HuH-7 (cell line): ENCODE measurements around the gene EFCAB12.

ENCODE experiments used
- DNase-seq: peaks from one replicate; pipeline ENCODE4 v3.0.0; 2011; ENCODE audit warnings: low spot score

EFCAB12 gene

GRCh38 chr3:129442947-129443346 lies 14.5 kb upstream of the EFCAB12 start:
- no peak for DNase-seq

GRCh38 chr3:129442486-129442885 lies 14.1 kb upstream of the EFCAB12 start:
- no peak for DNase-seq

DNA sequence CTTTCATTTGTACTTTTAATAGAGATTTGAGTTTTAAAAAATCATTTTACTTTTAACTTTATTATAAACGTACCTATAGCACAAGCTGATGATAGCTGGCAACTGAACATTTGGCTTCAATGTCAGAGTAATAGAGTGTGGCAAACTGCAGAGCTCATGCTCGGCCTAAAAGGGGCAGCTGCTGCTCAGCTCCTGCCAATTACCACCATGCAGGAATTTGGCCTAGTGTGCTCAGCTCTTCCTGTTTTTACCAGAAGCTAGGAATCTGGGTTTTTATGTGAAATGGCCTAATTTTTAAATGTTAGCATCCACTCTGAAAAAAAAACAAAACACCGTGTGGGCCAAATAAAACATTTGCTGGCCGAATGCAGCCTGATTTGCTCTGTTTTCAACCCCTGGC lies 13.3 kb upstream of the EFCAB12 start:
- no peak for DNase-seq

DNA sequence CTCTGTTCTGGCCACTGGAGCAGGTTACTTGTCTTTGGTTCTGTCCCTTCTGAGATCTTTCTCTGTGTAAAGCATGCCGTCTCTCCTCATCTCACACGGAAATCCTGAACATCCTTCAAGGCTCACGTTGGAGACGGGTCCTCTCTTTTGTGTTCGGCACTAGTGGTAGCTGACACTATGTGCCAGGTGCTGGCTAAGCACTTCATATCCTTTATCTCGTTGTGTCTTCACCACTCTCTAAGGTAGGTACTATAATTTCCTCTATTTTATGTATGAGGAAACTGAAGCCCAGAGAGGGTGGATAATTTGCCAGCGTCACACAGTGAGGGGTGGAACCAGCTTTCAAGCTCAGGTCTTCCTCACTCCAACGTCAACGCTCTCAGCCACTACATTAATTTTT lies 12.8 kb upstream of the EFCAB12 start:
- DNase-seq: no peak

DNA sequence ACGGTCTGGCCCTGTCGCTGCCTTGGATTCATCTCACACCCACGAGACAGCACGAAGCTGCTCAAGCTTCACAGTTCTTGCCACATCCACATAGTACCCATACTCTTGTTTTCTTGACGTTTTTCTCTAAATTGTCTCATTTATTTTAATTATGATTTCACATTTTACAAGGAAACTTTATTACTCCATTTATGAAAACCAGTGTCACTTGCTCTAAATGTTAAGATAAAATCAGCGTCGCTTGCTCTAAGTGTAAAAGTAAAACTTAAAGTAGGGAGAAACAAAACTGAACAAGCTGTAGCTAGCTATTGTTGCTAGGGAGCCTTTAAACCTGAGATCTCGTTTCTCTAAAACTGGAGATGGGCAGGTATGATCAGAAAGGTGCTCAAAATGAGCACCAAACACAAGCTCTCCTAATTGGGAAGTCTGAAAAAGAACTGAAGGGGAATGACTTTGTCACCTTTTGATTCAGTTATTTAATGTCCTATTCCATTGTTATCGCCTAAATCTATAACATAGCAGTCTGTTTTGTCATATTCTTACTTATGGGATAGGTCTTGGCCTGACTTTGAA lies 12.3 kb upstream of the EFCAB12 start:
- DNase-seq: no peak

GRCh38 chr3:129439817-129440617 lies 11.6 kb upstream of the EFCAB12 start, which contains the start of the genes IFT122 and MBD4:
Gene IFT122 (plus strand): TSS chr3:129440224. CDS start chr3:129440331, 107 bp downstream.
Gene MBD4 (minus strand): TSS chr3:129439948. CDS start chr3:129439833, 115 bp downstream.
- DNase-seq: peak; percentile 98

- no peak for DNase-seq
Observed at GRCh38 chr3:129439226-129439816, 10.9 kb upstream of the EFCAB12 start.

- no peak for DNase-seq
Observed at GRCh38 chr3:129435367-129435766, 6.9 kb upstream of the EFCAB12 start.

DNA sequence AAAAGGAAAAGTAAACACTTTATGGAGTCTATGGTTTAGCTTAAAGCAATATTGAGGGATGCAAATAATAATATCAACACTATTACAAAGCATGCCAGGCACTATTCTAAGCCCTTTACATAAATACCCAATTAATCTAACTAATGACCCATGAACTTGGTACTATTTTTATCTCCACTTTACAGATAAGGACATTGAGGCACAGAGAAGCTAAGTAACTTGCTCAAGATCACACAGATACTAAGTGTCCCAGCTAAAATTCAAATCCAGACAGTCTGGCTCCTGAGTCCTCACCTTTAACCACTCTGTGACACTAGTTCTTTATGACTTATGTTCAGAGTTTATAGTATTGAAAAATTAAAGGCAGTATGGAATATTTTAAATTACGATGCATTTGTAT lies 5.7 kb upstream of the EFCAB12 start:
- no peak for DNase-seq

DNA sequence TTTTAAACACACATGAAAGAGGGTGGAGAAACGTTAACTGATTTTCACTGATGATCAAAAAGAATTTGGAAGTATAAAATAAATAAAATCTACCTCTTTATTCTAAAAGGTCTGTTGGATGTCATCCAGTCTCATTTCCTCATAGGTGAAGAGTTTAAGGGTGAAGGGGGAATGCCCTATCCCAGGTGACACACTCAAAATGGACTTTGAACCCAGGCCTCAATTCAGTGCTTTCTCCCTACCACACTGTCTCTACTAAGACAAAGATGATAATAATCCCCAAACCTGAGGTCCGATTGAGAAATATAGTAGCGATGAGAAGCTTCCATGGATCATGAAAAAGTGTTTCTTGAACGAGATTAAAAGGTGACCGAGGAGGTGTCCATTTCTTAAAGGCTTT lies 5.1 kb upstream of the EFCAB12 start:
- DNase-seq: no peak

DNA sequence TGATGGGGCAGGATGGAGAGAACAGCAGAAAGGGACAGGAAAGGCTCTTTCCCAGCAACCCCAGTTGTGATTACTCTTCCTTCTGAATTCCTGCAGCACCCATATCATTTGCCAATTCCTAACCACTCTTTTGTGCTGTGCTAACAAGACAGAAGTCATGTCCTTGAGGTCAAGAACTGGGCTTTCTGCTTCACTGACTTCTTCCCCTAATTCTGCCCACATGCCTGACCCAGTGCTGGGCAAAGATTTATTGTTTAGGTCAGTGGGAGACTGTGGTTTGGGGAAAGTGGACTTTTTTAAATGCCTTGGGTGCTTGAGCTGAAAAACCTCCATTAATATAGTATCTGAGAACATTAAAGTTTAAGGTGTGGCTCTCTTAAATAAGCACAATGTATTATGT lies 4.2 kb upstream of the EFCAB12 start:
- no peak for DNase-seq

DNA sequence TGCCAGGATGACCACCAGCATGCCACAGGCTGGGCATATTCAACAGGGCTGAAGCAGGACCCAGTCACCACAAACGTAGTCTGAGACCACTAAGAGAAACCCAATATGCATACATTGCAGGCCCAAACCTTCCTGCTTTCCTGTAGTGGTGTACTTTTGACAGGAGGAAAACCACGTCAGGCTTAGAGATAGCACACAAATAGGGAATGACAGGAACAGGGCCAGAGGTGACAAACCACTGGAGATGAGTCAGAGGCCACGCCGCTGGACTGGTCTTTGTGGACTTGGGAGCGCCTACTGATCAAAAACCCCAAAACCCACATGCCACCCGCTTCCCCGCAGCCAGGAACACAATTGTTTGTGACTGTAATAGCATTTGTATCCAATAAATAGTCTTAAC lies 3.6 kb upstream of the EFCAB12 start:
- DNase-seq: no peak

DNA sequence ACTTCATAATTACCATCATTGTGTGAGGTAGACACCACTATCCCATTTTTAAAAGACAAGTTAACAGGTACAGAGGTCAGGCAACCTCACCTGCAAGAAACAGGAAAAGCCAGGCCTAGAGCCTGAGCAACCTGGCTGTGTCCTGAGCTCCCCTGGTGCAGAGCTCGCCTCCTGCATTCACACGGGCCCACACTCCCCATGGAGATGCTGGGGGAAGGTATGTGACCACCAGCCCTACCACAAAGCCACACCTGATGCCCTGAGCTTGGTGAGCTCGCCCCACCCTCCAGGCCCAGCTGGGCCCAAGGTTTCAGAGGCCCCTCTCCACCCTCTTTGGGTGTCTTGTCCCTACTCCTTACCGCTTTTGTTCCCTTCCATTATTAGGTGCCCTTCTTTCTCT lies 1.2 kb upstream of the EFCAB12 start:
- no peak for DNase-seq

DNA sequence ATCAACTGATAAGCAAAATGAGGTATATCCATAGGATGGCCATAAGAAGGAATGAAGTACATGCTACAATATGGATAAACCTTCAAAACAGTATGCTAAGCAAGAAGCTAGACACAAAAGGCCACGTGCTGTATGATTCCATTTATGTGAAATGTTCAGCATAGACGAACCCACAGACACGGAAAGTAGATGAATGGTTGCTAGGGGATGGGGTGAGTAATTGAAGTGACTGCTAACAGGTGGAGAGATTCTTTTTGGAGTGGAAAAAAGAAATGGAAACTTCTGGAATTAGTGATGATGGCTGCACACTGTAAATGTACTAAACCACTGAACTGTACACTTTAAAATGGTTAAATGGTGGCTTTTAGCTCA lies 630 bp upstream of the EFCAB12 start:
- DNase-seq: no peak

DNA sequence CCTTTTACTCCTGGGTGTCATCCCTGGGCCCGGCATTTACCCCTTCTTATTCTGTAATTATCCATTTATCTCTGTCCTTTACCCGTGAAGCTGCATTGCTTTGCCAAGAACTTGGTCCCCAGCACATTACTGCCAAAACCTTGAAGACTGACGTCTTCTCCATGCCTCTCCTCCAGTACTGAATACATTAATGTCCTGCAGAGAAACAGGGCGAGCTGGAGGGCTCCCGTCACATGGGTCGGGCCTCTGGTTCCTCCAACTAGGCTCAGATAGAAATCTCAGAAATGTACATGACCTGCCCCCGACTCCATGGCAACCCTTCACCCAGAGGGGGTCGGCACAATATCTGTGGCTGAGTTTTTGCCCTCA lies 445 bp downstream of the EFCAB12 start:
- no peak for DNase-seq

DNA sequence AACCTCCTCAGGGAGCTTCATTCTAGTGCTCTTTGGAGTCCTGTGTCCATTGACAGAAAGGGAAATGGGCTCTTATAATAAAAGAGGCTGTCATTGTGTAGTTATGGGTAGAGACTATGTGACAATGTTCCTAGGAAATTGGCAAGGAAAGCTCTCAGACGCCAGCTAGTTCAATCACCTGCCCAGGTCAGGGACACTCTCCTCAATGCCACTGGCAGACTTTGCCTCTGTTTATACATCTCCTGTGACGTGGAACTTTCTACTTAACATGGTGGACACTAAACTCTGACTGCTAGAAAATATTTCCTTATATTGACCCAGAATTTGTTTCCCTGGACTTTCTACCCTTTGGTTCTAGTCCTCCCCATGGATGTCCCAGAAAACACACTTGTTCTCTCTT lies 2.8 kb downstream of the EFCAB12 start:
- no peak for DNase-seq

GRCh38 chr3:129425213-129425612 lies 3.2 kb downstream of the EFCAB12 start:
- no peak for DNase-seq

- DNase-seq: no peak
Observed at GRCh38 chr3:129424185-129424841, 4.1 kb downstream of the EFCAB12 start.

DNA sequence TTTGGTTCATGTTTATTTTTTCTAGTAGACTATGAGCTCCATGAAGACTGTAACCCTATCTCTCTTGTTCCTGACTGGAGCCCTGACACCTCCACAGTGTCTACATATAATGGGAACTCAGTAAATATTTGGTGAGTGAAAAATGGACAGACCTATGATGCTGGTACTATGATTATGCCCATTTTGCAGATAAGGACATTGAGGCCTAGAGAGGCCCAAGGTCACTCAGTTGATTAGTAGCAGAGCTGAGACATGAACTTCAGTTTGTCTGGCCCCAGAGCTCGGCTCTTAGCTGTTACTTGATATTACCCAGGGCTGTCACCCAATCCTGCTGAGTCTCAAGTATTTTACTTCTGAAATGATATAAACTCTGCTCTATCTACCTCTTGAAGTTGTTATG lies 5.5 kb downstream of the EFCAB12 start:
- DNase-seq: no peak

DNA sequence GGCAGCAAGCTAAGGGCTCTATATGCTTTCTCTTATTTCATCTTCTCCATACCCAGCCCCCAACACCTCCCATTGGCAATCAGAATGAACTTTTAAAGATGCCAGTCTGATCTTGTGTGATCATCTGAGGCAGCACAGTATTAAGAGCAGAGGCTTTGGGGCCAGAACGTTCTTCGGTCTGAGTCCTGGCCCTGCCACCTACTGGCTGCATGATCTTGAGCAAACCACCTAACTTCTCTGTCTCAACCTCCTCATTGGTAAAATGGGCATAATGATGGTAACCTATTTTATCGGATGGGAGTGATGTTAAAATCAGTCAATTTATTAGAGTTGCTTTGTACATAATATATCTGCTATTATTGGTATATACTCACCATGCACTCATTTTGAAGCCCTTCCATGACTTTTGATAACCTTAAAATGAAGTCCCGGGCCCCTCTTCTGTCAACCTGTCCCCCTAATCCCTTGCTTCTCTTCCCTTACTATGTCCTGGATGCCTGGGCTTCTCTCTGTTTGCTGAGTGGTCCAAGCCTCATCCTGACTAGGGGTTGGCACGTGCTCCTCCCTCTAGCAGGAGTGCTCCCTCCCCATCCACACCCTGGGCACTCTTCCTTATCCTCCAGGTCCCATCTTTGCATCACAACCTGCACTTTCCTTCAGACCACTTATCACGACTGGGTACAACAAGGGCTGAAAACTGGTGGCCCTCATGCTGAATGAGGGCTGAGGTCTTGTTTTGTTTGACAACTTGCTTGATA lies 6.3 kb downstream of the EFCAB12 start:
- DNase-seq: no peak

DNA sequence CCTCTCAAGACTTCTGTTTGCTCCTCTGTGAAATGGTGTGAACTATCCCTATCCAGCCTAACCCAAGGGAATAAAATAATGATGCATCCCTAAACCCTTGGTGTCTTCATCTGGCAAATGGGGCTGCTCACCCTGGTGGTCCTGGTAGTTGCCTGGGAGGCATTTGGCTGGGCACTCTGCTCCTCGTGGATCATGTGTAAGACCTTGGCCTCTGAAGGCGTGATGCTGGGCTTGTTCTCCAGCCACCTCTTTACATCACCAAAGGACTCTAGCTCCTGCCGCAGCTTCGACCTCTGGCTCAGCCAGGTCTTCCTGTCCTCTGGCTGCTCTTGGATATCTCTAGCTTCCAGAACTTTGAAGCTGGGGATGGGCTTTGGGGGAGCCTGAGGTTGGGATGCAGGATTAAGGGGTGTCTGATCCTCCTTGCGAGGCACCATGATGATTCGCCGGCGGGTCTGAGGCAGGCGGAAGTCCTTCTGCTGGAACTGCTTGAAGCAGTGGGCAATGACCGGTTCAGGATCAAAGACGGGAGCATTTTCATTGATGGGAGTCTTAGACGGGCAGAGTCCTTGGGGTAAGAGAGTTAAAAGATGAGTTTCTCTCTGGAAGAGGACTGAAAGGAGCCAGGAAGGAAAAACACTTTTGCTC lies 7.1 kb downstream of the EFCAB12 start:
- DNase-seq: no peak

GRCh38 chr3:129419476-129419875 lies 9.0 kb downstream of the EFCAB12 start:
- DNase-seq: no peak
